Progenitor cell of endocrine pancreas (in vitro differentiated cells): ENCODE data around the gene SEC16A. TPM values are rescaled to one million over a fixed set of nuclear protein-coding genes. Genes with fewer than 3 reads are reported as not detected.
A peak's percentile ranks its signal among the peaks of the same experiment; 100 is the strongest.

Source experiments
- DNase-seq: peaks from one replicate; pipeline ENCODE4 v3.0.0; 2021; ENCODE audit warnings: low spot score; ENCODE audit not compliant: unreplicated experiment
- H3K27ac Mint-ChIP-seq: 2 replicates; pipeline ENCODE4 v1.8.0; 2021; ENCODE audit warnings: mild to moderate bottlenecking, moderate library complexity, mixed read lengths
- H3K27me3 Mint-ChIP-seq: 2 replicates; pipeline ENCODE4 v1.8.0; 2021; ENCODE audit warnings: mixed read lengths
- H3K36me3 Mint-ChIP-seq: 2 replicates; pipeline ENCODE4 v1.8.0; 2022; ENCODE audit warnings: mixed read lengths; ENCODE audit not compliant: insufficient read depth
- H3K4me1 Mint-ChIP-seq: 2 replicates; pipeline ENCODE4 v1.8.0; 2021; ENCODE audit warnings: low read depth, mixed read lengths
- H3K4me3 Mint-ChIP-seq: 2 replicates; pipeline ENCODE4 v1.8.0; 2021; ENCODE audit warnings: low read depth, mild to moderate bottlenecking, moderate library complexity, mixed read lengths
- H3K9me3 Mint-ChIP-seq: 2 replicates; pipeline ENCODE4 v1.8.0; 2021; ENCODE audit warnings: low read depth, mixed read lengths
- total RNA-seq: library from RNA; stranded (reverse); gene quantifications from 2 replicates; pipeline ENCODE4 v1.2.1, GENCODE V29; 2021
- TF ChIP-seq, protein P1 (sequence below): fragments of 200-600 bp; sonication (generic); IDR thresholded peaks from one replicate; pipeline ENCODE4 v1.5.0; 2021; ENCODE audit warnings: antibody characterized with exemption, mild to moderate bottlenecking; ENCODE audit not compliant: unreplicated experiment

The SEC16A gene
- total RNA-seq, 1 donor from 2014 or later: 76.1 TPM

DNA sequence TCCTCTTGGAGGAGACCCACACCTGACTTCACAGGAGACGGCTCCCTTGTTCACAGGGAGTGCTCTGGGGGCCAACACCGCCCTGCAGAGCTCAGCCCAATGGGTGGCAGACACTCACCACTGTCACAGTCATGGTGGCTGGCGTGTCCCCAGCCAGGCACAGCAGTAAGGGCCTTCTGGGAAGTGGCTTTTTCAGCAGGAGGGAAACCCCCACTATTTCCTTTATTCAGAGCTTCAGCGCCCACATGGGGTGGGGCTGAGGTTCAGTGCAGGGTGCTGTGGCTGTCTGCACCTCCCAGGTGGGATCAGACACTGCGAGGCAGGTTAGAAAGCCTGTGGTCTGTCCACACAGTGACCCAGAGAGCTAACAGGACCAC lies 79.3 kb downstream of the SEC16A start:
- no peaks in the 10 kb centered on the region for H3K27me3 Mint-ChIP-seq
- no peaks in the 10 kb centered on the region for H3K9me3 Mint-ChIP-seq
- no peak overlapping the region for H3K4me3 Mint-ChIP-seq
- peaks cover 8% of the 10 kb centered on the region for H3K36me3 Mint-ChIP-seq
- DNase-seq: no peak
- TF ChIP-seq, protein P1, sequence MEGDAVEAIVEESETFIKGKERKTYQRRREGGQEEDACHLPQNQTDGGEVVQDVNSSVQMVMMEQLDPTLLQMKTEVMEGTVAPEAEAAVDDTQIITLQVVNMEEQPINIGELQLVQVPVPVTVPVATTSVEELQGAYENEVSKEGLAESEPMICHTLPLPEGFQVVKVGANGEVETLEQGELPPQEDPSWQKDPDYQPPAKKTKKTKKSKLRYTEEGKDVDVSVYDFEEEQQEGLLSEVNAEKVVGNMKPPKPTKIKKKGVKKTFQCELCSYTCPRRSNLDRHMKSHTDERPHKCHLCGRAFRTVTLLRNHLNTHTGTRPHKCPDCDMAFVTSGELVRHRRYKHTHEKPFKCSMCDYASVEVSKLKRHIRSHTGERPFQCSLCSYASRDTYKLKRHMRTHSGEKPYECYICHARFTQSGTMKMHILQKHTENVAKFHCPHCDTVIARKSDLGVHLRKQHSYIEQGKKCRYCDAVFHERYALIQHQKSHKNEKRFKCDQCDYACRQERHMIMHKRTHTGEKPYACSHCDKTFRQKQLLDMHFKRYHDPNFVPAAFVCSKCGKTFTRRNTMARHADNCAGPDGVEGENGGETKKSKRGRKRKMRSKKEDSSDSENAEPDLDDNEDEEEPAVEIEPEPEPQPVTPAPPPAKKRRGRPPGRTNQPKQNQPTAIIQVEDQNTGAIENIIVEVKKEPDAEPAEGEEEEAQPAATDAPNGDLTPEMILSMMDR: no peak
- H3K4me1 Mint-ChIP-seq: peaks cover 9% of the 10 kb centered on the region
- H3K27ac Mint-ChIP-seq: no peak overlapping the region

DNA sequence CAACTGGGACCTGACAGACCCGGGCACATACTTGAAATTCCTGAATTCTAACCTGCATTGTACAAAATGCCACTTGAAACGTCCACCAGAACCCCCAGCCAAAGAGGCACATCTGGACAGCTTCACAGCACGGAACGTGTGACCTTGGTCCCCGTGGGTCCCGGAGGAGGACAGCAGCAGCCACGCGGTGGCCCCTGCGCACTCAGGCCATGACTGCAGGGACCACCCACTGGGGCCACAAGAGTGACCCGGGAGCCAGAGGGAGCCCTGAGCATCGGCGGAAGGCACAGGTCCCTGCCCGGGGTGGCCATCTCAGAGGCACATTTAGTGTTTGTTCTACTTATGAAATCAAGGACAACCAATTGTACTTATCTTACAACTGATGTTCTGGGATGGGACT lies 80.8 kb downstream of the SEC16A start:
- no peak overlapping the region for H3K27ac Mint-ChIP-seq
- TF ChIP-seq, protein P1: no peak
- H3K4me3 Mint-ChIP-seq: no peak overlapping the region
- peaks cover 8% of the 10 kb centered on the region for H3K36me3 Mint-ChIP-seq
- no peak for DNase-seq
- peaks cover 10% of the 10 kb centered on the region for H3K4me1 Mint-ChIP-seq
- H3K9me3 Mint-ChIP-seq: no peaks in the 10 kb centered on the region
- H3K27me3 Mint-ChIP-seq: no peaks in the 10 kb centered on the region

DNA sequence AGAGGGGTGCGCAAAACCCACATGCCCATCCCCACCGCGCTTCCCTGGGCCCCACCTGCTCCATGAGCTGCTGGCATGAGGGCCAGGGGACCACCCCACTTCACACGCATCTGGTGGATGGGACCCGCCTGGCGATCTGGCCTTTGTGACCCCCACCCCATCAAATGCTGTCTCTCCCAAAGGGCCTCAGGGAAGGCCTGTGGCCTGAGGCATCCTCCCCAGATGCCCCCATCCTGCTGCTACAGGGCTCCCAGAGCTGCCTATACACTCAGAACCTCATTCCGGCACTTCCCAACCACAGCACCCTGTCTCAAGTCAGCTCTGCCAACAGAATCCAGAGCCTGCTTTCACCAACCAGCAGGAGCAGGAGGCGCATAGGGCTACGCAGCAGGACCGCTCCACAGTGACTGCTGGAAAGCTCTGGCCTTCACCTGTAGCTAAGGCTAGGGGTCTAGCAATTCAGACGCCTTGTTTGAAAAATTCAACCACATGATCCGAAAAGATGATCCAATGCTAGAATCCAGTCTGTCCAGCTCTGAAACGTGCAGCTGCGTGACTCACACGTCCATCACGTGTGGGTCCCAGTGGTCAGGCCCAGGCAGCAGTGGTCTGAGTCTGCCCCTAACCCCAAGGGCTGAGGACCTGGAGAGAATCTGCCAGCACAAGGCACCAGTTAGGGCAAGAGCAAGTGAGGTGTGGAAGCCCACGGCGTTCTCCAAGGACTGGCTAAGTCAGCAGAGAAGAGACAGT lies 81.5 kb downstream of the SEC16A start:
- no peaks in the 10 kb centered on the region for H3K27me3 Mint-ChIP-seq
- peak overlapping the region; percentile 38 for H3K4me3 Mint-ChIP-seq
- no peak overlapping the region for H3K27ac Mint-ChIP-seq
- peaks cover 12% of the 10 kb centered on the region for H3K36me3 Mint-ChIP-seq
- no peaks in the 10 kb centered on the region for H3K9me3 Mint-ChIP-seq
- TF ChIP-seq, protein P1: no peak
- peaks cover 10% of the 10 kb centered on the region for H3K4me1 Mint-ChIP-seq
- no peak for DNase-seq

DNA sequence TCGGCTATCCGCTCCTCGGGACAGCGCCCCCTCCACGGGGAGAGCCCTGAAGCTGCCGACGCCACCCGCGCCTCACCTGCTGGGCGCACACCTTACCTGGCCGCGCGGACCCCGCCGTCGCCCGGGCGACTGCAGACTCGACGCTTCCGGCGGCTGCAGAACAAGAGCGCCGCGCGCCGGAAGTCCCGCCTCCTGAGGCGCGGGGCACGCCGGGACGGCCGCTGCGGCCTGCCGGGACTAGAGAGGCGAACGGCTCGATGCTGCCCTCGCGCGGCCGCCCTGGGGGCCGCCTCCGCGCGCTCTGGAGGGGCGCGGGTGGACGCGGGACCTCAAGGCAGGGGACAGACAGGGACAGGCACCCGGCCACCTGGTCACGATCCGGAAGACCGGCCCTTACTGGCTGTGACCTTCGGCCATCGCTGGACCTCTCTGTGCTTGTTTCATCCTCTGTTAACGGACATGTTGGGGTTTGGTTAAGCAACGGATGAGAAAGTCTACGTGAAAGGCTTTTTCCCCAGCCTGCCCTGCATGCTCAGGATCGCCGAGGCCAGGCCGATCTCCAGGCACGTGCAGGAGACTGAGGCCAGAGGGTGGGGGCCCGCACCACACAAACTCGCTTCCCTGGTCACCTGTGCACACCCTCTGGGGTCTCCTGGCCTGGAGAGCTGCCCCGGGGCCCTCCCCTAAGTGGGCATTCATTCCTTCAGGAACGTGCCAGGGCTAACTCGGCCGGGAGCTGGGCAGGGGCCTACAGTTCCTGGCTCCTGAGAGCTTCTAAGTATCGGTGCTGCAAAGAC lies 82.6 kb downstream of the SEC16A start, which contains the start of gene SNAPC4:
SNAPC4 (minus strand) TSS at position 133 of the 797 bp plus-strand sequence. CDS start 1,742 bp downstream, outside the sequence.
- no peaks in the 10 kb centered on the region for H3K9me3 Mint-ChIP-seq
- peak; percentile 90 for DNase-seq
- peaks cover 10% of the 10 kb centered on the region for H3K4me1 Mint-ChIP-seq
- peak within 1 kb of the TSS; percentile 95 for H3K27ac Mint-ChIP-seq
- H3K4me3 Mint-ChIP-seq: peak within 1 kb of the TSS; percentile 86
- no peaks in the 10 kb centered on the region for H3K27me3 Mint-ChIP-seq
- TF ChIP-seq, protein P1: peak; percentile 91
- peaks cover 12% of the 10 kb centered on the region for H3K36me3 Mint-ChIP-seq

DNA sequence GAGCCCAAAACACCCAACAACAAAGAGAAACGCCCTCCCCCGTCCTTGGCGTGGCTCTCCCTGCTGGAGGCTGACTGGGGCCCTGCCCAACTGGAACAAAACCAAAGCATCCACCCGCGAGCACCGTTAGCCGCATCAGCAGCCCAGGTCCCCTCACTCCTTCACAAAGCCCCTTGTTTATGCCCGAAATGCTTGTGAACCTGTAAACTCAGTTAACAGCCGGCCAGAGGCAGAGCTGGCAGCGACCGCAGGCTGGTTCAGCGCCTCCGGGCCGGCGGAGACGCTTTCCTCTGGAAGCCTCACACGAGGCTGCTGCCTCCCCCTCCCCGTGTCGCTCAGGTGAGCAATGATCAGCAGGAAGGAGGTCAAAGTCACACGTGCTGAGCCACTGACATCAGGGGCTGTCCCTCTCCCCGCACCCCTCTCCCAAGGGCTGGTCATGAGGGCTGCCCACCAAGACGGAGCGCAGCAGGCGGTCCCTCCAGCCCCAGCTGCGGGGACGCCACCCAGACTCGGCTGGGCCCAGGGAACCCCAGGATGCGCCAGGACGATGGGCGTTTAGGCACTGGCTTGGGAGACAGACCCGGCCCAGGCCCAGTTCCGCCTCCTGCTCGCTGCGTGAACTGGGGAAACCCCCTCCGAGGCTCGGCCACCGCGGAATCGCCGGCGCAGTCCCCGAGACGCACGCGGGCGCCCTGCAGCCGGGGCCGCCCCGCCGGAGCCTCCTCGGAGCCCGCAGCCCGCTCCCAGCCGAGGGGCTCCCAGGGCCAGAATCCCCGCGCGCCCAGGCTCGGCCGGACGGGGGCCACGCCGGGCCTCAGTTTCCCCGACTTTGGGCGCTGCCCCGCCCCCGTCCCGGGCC lies 83.4 kb downstream of the SEC16A start:
- Mint-ChIP-seq H3K36me3 (peaks cover 7% of the 10 kb centered on the region), H3K27ac (peak overlapping the region; percentile 95), H3K27me3 (no peaks in the 10 kb centered on the region), H3K9me3 (no peaks in the 10 kb centered on the region), H3K4me1 (peaks cover 10% of the 10 kb centered on the region), H3K4me3 (peak overlapping the region; percentile 86)
- no peak for DNase-seq
- TF ChIP-seq, protein P1: no peak
